Keratinocyte (primary cell): Measurements from ENCODE around the gene OGT. TPM values are rescaled to one million over a fixed set of nuclear protein-coding genes. Genes with fewer than 3 reads are reported as not detected.

Experiments used
- DNase-seq: peaks from one replicate; pipeline ENCODE4 v3.0.0-alpha.2; 2011; ENCODE audit warnings: low read depth, missing footprints, low spot score
- FAIRE-seq: peaks from 2 replicates; lab custom pipeline; 2011; peaks lifted over from hg19 to GRCh38; lab: Jason Lieb, UNC
- H2AFZ ChIP-seq: 2 replicates; pipeline ENCODE4 v1.6.0; 2012; ENCODE audit warnings: low read length, control low read depth, inconsistent platforms; ENCODE audit not compliant: control insufficient read depth
- H3K27ac ChIP-seq: 2 replicates; pipeline ENCODE4 v1.5.1; 2011; ENCODE audit warnings: low read length; ENCODE audit not compliant: control insufficient read depth, insufficient read depth
- H3K27me3 ChIP-seq: 3 replicates; pipeline ENCODE4 v1.6.0; 2011; ENCODE audit warnings: low read length; ENCODE audit not compliant: control insufficient read depth, insufficient read depth; ENCODE audit errors: extremely low read depth
- H3K36me3 ChIP-seq, 2 experiments: 2 replicates in 1 of 2; 3 replicates in 1 of 2; pipeline ENCODE4 v1.5.1; 2011; ENCODE audit warnings: low read length in 2 of 2, mild to moderate bottlenecking in 1 of 2; ENCODE audit not compliant: control insufficient read depth in 2 of 2, insufficient read depth in 2 of 2; ENCODE audit errors: extremely low read depth in 1 of 2
- H3K4me1 ChIP-seq: 3 replicates; pipeline ENCODE4 v1.5.1; 2011; ENCODE audit warnings: low read length; ENCODE audit not compliant: control insufficient read depth, insufficient read depth; ENCODE audit errors: extremely low read depth
- H3K4me2 ChIP-seq: 3 replicates; pipeline ENCODE4 v1.6.0; 2011; ENCODE audit warnings: low read depth, low read length; ENCODE audit not compliant: control insufficient read depth, insufficient read depth; ENCODE audit errors: extremely low read depth
- H3K4me3 ChIP-seq, 3 experiments: fragments of 200-600 bp in 1 of 3; sonication (generic) in 1 of 3; 2 replicates in 2 of 3; 3 replicates in 1 of 3; pipeline ENCODE4 v1.5.1; 2011 to 2016; ENCODE audit warnings: low read length in 3 of 3, mild to moderate bottlenecking in 3 of 3, control low read depth in 2 of 3, inconsistent platforms in 1 of 3, low read depth in 1 of 3, mixed read lengths in 1 of 3, mixed run types in 1 of 3, moderate library complexity in 1 of 3; ENCODE audit not compliant: control insufficient read depth in 2 of 3, insufficient read depth in 2 of 3; ENCODE audit errors: extremely low read depth in 1 of 3
- H3K79me2 ChIP-seq: 2 replicates; pipeline ENCODE4 v1.6.0; 2012; ENCODE audit warnings: low read length; ENCODE audit not compliant: control insufficient read depth, insufficient read depth
- H3K9ac ChIP-seq: 3 replicates; pipeline ENCODE4 v1.6.0; 2011; ENCODE audit warnings: low read length; ENCODE audit not compliant: control insufficient read depth, insufficient read depth; ENCODE audit errors: extremely low read depth
- H3K9me1 ChIP-seq: 3 replicates; pipeline ENCODE4 v1.6.0; 2011; ENCODE audit warnings: low read length; ENCODE audit not compliant: control insufficient read depth, insufficient read depth; ENCODE audit errors: extremely low read depth
- H3K9me3 ChIP-seq: 2 replicates; pipeline ENCODE4 v1.5.1; 2012; ENCODE audit warnings: low read depth, low read length; ENCODE audit not compliant: control insufficient read depth
- H4K20me1 ChIP-seq: 3 replicates; pipeline ENCODE4 v1.6.0; 2011; ENCODE audit warnings: low read length; ENCODE audit not compliant: control insufficient read depth, insufficient read depth; ENCODE audit errors: extremely low read depth
- CTCF ChIP-seq, 3 experiments: IDR thresholded peaks in 1 of 3; conservative IDR thresholded peaks in 1 of 3; optimal IDR thresholded peaks in 1 of 3; 2 replicates in 2 of 3; 3 replicates in 1 of 3; pipeline versions ENCODE3 to v1.5.1; 2011; ENCODE audit warnings: low read length in 3 of 3, mild to moderate bottlenecking in 3 of 3, moderate library complexity in 2 of 3, control low read depth in 1 of 3, inconsistent platforms in 1 of 3; ENCODE audit not compliant: insufficient read depth in 2 of 3; ENCODE audit errors: extremely low read depth in 1 of 3
- EZH2 ChIP-seq: IDR thresholded peaks from one replicate; pipeline ENCODE4 v1.6.1; 2012; ENCODE audit warnings: inconsistent platforms, mild to moderate bottlenecking, low read length, moderate library complexity
- dilution Hi-C: fragments of 300-500 bp; cut with MboI; formaldehyde crosslinking; loops from one replicate; pipeline ENCODE4 v1.7.0; 2020; ENCODE audit warnings: low sequenced_read_pairs; ENCODE audit not compliant: extremely low pct_ligation_motif_present
- polyA plus RNA-seq, 5 experiments: library from polyadenylated mRNA; depleted of rRNA in 3 of 5; stranded (reverse) in 3 of 5; stranded (forward) in 1 of 5; unstranded in 1 of 5; fragments of >200 nt; gene quantifications; 1 replicate in 1 of 5; 2 replicates in 3 of 5; 3 replicates in 1 of 5; pipeline versions ENCODE4 v1.2.1 to v1.2.3, GENCODE V29; 2011 to 2012; ENCODE audit warnings: missing spikeins in 2 of 5, low read depth in 1 of 5, low replicate concordance in 1 of 5

Gene OGT
- polyA plus RNA-seq, 1 donor (not counting 4 experiments of a cell fraction or from before 2014, with no cell fraction given): 136 TPM

- Histone ChIP-seq H3K9me1 (no peaks in the 10 kb centered on the region), H3K36me3 (peaks cover 0 to 1% of the 10 kb centered on the region in 2 experiments), H3K9ac (no peak overlapping the region), H3K4me1 (no peaks in the 10 kb centered on the region), H3K27me3 (no peaks in the 10 kb centered on the region), H3K27ac (no peak overlapping the region), H3K9me3 (no peaks in the 10 kb centered on the region), H2AFZ (no peak overlapping the region), H4K20me1 (no peaks in the 10 kb centered on the region), H3K4me3 (no peak overlapping the region), H3K79me2 (no peaks in the 10 kb centered on the region), H3K4me2 (no peak overlapping the region)
- TF ChIP-seq EZH2 (no peak), CTCF (optimal IDR thresholded peaks at IDR 0.05 in 1 of 3, IDR thresholded peaks at IDR 0.05 in 1 of 3, conservative IDR thresholded peaks at IDR 0.05 in 1 of 3; ENCODE audit: extremely low read depth in 1 of 3, insufficient read depth in 2 of 3, low read length in 3 of 3) (no peak)
- no peak for FAIRE-seq
- dilution Hi-C loops: no loop called here
- DNase-seq: no peak
Observed at GRCh38 chrX:71577682-71578081, 44.8 kb downstream of the OGT start.

- TF ChIP-seq EZH2: no peak
- Histone ChIP-seq H3K9me1 (no peaks in the 10 kb centered on the region), H2AFZ (no peak within 1 kb of the TSS), H3K4me1 (no peaks in the 10 kb centered on the region), H4K20me1 (no peaks in the 10 kb centered on the region), H3K79me2 (no peaks in the 10 kb centered on the region), H3K4me2 (no peak within 1 kb of the TSS), H3K4me3 (no peak within 1 kb of the TSS), H3K9ac (no peak within 1 kb of the TSS), H3K9me3 (no peaks in the 10 kb centered on the region), H3K27ac (no peak within 1 kb of the TSS), H3K36me3 (peaks cover 0 to 1% of the 10 kb centered on the region in 2 experiments), H3K27me3 (no peaks in the 10 kb centered on the region)
- dilution Hi-C loops: no loop called here
- FAIRE-seq (no peak), DNase-seq (no peak)
Observed at GRCh38 chrX:71578253-71579135, 45.6 kb downstream of the OGT start, which contains the start of gene GCNA. GCNA (plus strand) TSS chrX:71578437; CDS start chrX:71580822, 2,385 bp downstream.
